Vagina (tissue), 2 donors: ENCODE data around the gene SOX4.

Source experiments
- POLR2A ChIP-seq, 2 donors: fragments of 450-650 bp; IDR thresholded peaks; one replicate each; pipeline ENCODE4 v1.6.1; 2017; ENCODE audit warnings: antibody characterized with exemption in 2 of 2, mild to moderate bottlenecking in 2 of 2, moderate library complexity in 2 of 2
- POLR2AphosphoS5 ChIP-seq, 2 donors: sonication (generic); formaldehyde crosslinking; IDR thresholded peaks; one replicate each; pipeline ENCODE4 v1.9.0; 2017; ENCODE audit warnings: antibody characterized with exemption in 2 of 2, mild to moderate bottlenecking in 2 of 2, low read depth in 1 of 2; ENCODE audit not compliant: insufficient read depth in 1 of 2
- TF ChIP-seq, protein P1 (sequence below), 3 experiments: fragments of 450-650 bp in 2 of 3; fragments of 200-600 bp in 1 of 3; sonication (generic) in 1 of 3; IDR thresholded peaks; one replicate each; pipeline ENCODE4 v1.5.1; 2017 to 2019; ENCODE audit warnings: antibody characterized with exemption in 3 of 3, mild to moderate bottlenecking in 2 of 3, moderate library complexity in 2 of 3

DNA sequence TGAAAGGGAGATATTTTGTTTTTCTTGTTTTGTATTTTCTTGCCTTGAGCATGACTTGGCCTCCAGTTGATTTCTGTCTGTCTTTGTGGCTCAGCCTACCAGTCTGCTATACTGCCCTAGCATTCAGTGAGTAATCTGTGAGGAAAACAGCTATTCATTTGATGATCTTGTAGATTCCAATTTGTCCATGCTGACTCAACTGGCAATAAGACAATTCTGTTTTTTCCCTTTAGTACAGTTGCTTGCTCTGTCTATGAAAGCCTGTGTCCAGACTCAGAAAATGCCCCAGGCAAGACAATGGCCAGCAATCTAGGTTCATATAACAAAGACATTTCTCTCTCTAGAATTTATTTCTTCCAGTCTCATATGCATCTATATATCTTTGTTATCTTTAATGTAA lies 10.9 kb upstream of the SOX4 start:
- TF ChIP-seq, protein P1, sequence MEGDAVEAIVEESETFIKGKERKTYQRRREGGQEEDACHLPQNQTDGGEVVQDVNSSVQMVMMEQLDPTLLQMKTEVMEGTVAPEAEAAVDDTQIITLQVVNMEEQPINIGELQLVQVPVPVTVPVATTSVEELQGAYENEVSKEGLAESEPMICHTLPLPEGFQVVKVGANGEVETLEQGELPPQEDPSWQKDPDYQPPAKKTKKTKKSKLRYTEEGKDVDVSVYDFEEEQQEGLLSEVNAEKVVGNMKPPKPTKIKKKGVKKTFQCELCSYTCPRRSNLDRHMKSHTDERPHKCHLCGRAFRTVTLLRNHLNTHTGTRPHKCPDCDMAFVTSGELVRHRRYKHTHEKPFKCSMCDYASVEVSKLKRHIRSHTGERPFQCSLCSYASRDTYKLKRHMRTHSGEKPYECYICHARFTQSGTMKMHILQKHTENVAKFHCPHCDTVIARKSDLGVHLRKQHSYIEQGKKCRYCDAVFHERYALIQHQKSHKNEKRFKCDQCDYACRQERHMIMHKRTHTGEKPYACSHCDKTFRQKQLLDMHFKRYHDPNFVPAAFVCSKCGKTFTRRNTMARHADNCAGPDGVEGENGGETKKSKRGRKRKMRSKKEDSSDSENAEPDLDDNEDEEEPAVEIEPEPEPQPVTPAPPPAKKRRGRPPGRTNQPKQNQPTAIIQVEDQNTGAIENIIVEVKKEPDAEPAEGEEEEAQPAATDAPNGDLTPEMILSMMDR (IDR thresholded peaks at IDR 0.05), result no peak
- TF ChIP-seq POLR2AphosphoS5 (IDR thresholded peaks at IDR 0.05; ENCODE audit: insufficient read depth in 1 of 2, low read depth in 1 of 2) (no peak), POLR2A (IDR thresholded peaks at IDR 0.05) (no peak)
